ENCODE measurements around the gene ARL15. TPM values are rescaled to one million over a fixed set of nuclear protein-coding genes. Genes with fewer than 3 reads are reported as not detected.
"Not testable (repeated sequence)": the region's sequence is repeated elsewhere in the genome, so short reads cannot be mapped to it uniquely, and the experiment has no call there.

The ARL15 gene
- total RNA-seq, 1 donor from 2014 or later: 6.0 TPM

DNA sequence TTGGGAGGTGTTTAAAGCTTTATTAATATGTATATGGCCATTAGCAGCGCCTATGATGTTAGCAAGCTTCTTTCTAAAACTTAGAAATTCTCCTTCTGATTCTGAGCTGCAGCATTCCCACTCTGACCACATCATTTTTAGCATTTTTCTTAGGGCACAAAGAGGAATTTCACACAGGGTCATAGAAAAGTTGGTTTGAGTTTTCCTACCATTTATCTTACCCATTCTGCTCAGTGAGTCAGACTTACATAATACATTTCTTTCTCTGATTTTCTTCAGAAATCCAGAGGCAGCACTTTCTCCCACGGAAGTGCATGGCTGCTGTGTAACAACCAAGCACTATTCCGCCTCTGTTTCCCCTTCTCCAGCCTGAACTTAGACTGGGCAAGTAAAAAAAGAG is 246.6 kb downstream of the ARL15 start:
- Mint-ChIP-seq H3K4me1 (ENCODE audit: low read depth) (no peaks in the 10 kb centered on the region), H3K36me3 (ENCODE audit: low read depth) (no peaks in the 10 kb centered on the region), H3K4me3 (ENCODE audit: low read depth) (no peak overlapping the region), H3K27ac (no peak overlapping the region), H3K27me3 (ENCODE audit: low read depth) (no peaks in the 10 kb centered on the region), H3K9me3 (no peaks in the 10 kb centered on the region)
- DNase-seq (ENCODE audit: low spot score): no peak
- intact Hi-C loops (cut with micrococcal nuclease): no loop called here

DNA sequence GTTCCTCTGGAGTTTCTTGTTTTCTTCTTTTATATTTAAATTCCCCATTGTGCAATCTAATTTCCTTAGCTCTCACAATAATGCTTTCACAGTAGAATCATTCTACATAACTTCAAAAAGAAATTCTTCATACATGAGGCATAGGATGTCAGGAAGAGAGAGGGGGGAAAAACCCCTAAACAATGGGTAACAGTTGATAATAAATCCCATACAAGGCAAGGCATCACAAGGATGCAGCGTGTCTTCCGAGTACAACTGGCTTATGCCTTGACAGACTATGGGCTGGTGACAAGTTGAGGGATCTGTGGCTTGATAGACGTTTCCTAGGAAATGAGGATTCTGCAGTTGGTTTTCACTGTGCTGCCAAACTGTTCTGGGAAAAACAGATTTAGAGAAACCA is 247.4 kb downstream of the ARL15 start:
- H3K27me3 Mint-ChIP-seq (ENCODE audit: low read depth): no peaks in the 10 kb centered on the region
- H3K4me1 Mint-ChIP-seq (ENCODE audit: low read depth): no peaks in the 10 kb centered on the region
- H3K4me3 Mint-ChIP-seq (ENCODE audit: low read depth): no peak overlapping the region
- no peak overlapping the region for H3K27ac Mint-ChIP-seq
- intact Hi-C loops (cut with micrococcal nuclease): no loop called here
- no peaks in the 10 kb centered on the region for H3K36me3 Mint-ChIP-seq (ENCODE audit: low read depth)
- DNase-seq (ENCODE audit: low spot score): no peak
- H3K9me3 Mint-ChIP-seq: no peaks in the 10 kb centered on the region

DNA sequence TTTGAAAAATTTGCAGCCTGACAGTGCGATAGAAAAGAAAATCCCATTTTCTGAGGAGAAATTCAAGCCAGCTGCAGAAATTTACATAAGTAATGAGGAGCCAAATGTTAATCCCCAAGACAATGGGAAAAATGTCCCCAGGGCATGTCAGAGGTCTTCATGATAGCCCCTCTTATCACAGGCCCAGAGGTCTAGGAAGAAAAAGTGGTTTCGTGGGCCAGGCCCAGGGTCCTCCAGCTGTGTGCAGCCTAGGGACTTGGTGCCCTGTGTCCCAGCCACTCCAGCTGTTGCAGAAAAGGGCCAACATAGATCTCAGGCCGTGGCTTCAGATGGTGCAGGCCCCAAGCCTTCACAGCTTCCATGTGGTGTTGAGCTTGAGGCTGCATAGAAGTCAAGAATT is 249.5 kb downstream of the ARL15 start:
- H3K4me3 Mint-ChIP-seq (ENCODE audit: low read depth); H3K27me3 Mint-ChIP-seq (ENCODE audit: low read depth); H3K27ac Mint-ChIP-seq; DNase-seq (ENCODE audit: low spot score); H3K9me3 Mint-ChIP-seq; H3K36me3 Mint-ChIP-seq (ENCODE audit: low read depth); H3K4me1 Mint-ChIP-seq (ENCODE audit: low read depth); intact Hi-C loops (cut with micrococcal nuclease): not testable (repeated sequence)

DNA sequence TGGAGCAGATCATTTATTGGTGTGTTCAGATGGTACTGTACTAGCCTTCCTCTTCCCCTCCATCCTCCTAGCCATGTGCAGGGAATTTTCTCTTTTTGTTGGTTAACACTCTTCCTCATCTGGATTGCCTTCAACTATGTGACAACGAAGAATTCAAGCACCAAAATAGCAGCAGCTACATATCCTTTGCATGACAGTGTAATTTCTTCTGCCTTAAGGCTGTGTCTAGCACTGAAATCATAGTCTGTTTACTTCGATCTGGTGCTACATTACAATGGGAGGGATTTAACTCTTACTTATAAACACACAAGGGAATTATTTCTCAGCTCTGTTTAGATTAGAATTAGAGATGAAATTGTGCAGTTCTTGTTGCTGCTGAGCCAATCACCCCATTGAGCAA is 260.4 kb downstream of the ARL15 start:
- intact Hi-C loops (cut with micrococcal nuclease): no loop called here

DNA sequence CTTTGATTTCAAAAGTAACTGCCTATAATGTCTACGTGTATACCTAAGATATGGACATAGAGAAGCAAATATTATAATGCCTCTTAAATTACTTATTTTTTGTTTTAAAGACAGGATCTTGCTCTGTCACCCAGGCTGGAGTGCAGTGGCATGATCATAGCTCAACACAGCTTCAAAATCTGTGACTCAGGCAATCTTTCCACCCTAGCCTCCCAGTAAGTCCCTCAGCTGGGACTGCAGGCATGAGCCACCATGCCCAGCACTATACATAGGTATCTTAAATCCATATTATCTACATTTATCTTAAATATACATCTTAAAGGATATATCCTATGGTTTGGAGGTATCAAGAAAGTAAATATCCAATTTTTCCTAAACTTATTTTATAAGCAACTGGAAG is 261.2 kb downstream of the ARL15 start:
- intact Hi-C loops (cut with micrococcal nuclease): no loop called here
- Mint-ChIP-seq H3K4me3 (ENCODE audit: low read depth) (no peak overlapping the region), H3K27me3 (ENCODE audit: low read depth) (no peaks in the 10 kb centered on the region), H3K36me3 (ENCODE audit: low read depth) (no peaks in the 10 kb centered on the region), H3K9me3 (no peaks in the 10 kb centered on the region), H3K4me1 (ENCODE audit: low read depth) (no peaks in the 10 kb centered on the region), H3K27ac (no peak overlapping the region)
- no peak for DNase-seq (ENCODE audit: low spot score)

More for the DNA sequence above, 260.4 kb downstream of the ARL15 start:
- no peaks in the 10 kb centered on the region for H3K36me3 Mint-ChIP-seq (ENCODE audit: low read depth)
- H3K4me3 Mint-ChIP-seq (ENCODE audit: low read depth): no peak overlapping the region
- no peaks in the 10 kb centered on the region for H3K27me3 Mint-ChIP-seq (ENCODE audit: low read depth)
- H3K4me1 Mint-ChIP-seq (ENCODE audit: low read depth): no peaks in the 10 kb centered on the region
- H3K9me3 Mint-ChIP-seq: no peaks in the 10 kb centered on the region
- H3K27ac Mint-ChIP-seq: no peak overlapping the region
- no peak for DNase-seq (ENCODE audit: low spot score)

DNA sequence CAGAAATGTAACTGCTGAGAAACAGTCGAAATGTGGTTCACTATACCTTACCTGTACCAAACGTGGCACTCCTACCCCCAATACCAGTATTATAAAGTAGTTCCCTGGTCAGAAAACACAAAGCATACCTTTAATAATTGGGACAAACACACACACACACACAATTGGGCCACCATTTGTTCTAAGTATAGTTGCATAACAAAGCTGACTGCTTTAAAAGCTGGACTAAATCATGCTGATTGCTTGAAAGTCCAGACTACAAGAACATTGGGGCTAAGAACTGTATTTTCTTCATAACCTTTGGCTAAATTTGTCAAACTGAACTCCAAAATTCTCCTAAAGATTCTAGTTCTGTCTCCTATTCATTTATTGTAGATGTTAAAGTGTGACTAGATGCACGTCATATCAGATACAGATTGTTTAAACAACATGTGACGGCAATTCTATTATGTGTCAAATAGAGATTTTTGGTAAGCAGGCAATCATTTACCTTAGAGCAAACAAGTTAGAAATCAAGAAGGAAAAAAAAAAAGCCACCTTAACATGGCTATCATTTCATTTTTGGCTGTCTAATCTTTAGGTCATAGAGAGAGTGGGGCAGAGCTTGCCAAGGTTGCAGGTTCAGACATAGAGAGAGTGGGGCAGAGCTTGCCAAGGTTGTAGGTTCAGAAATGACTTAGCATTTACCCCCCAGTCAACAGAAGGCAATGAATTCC is 265.1 kb downstream of the ARL15 start:
- Mint-ChIP-seq H3K9me3 (no peaks in the 10 kb centered on the region), H3K4me1 (ENCODE audit: low read depth) (no peaks in the 10 kb centered on the region), H3K36me3 (ENCODE audit: low read depth) (no peaks in the 10 kb centered on the region), H3K27ac (no peak overlapping the region), H3K27me3 (ENCODE audit: low read depth) (no peaks in the 10 kb centered on the region), H3K4me3 (ENCODE audit: low read depth) (no peak overlapping the region)
- intact Hi-C loops (cut with micrococcal nuclease): no loop called here
- no peak for DNase-seq (ENCODE audit: low spot score)

DNA sequence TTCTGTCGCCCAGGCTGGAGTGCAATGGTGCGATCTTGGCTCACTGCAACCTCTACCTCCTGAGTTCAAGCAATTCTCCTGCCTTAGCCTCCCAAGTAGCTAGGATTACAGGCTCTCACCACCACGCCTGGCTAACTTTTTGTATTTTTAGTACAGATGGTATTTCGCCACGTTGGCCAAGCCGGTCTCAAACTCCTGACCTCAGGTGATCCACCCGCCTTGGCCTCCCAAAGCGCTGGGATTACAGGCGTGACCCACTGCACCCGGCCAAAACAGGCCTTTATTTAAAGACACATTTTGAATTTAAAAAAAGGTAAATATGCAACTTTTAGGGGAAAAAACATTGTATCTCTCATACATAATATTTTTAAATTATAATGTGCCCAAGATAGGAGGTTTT is 266.1 kb downstream of the ARL15 start:
- H3K27ac Mint-ChIP-seq; H3K27me3 Mint-ChIP-seq (ENCODE audit: low read depth); H3K9me3 Mint-ChIP-seq; DNase-seq (ENCODE audit: low spot score); H3K4me3 Mint-ChIP-seq (ENCODE audit: low read depth); intact Hi-C loops (cut with micrococcal nuclease); H3K4me1 Mint-ChIP-seq (ENCODE audit: low read depth); H3K36me3 Mint-ChIP-seq (ENCODE audit: low read depth): not testable (repeated sequence)

DNA sequence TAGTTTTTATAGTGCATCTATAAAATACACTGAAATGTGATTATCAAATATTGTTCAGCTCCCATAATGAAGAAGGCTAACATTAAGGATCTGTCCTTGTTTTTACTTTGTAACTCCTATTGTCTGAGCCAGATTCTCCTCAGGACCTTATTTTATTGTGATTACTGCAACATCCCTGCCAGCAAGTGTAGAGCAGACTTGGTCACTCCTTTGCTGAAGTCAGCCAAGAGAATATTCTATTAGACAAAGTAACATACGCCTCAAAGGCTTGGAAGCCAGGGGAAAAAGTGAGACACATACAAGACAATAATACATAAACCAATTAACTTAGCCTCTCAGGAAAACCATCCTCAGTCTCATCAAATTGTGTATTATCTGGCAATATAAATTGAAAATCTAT is 269.6 kb downstream of the ARL15 start:
- intact Hi-C loops (cut with micrococcal nuclease): no loop called here
- H3K9me3 Mint-ChIP-seq: no peaks in the 10 kb centered on the region
- no peak for DNase-seq (ENCODE audit: low spot score)
- H3K27ac Mint-ChIP-seq: no peak overlapping the region
- no peaks in the 10 kb centered on the region for H3K4me1 Mint-ChIP-seq (ENCODE audit: low read depth)
- H3K4me3 Mint-ChIP-seq (ENCODE audit: low read depth): no peak overlapping the region
- no peaks in the 10 kb centered on the region for H3K36me3 Mint-ChIP-seq (ENCODE audit: low read depth)
- H3K27me3 Mint-ChIP-seq (ENCODE audit: low read depth): no peaks in the 10 kb centered on the region

DNA sequence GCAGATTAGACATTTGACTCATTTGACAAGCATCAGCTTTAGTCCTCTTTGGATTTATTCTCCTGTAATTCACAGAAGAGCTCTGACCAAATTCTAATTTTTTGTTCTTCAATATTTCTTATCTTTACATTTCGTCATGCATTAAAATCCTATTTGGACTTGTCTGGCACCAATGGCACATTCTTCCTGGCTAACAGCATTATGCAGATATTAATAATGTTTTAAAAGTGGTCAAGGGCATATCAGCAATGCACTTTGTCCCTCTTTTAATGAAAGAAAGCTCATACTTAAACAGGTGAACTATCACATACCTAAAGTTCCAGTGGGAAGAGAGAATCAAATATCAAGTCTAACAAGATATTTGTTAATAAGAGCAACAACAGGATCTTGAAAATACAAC is 270.4 kb downstream of the ARL15 start:
- H3K27me3 Mint-ChIP-seq (ENCODE audit: low read depth): no peaks in the 10 kb centered on the region
- H3K4me1 Mint-ChIP-seq (ENCODE audit: low read depth): no peaks in the 10 kb centered on the region
- no peak for DNase-seq (ENCODE audit: low spot score)
- H3K27ac Mint-ChIP-seq: no peak overlapping the region
- no peak overlapping the region for H3K4me3 Mint-ChIP-seq (ENCODE audit: low read depth)
- no peaks in the 10 kb centered on the region for H3K36me3 Mint-ChIP-seq (ENCODE audit: low read depth)
- intact Hi-C loops (cut with micrococcal nuclease): no loop called here
- H3K9me3 Mint-ChIP-seq: no peaks in the 10 kb centered on the region

DNA sequence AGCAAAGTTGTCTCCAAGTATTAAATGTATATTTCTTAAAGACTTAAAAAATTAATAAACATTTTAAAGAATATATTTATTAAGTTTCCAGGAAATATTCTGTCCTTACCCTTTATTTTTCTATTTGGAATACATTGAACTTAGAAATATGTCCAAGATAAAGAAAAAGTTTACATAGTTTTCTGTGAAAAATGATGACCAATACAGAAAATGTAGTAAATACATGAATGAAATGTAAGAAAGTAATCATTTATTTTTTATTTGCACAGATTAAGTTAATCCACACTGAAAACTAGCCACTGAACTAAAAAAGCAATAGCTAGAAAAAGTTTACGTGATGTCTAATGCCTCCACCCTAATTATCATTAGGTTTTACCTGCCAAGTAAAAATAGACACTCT is 273.2 kb downstream of the ARL15 start:
- intact Hi-C loops (cut with micrococcal nuclease): no loop called here
- no peak overlapping the region for H3K27ac Mint-ChIP-seq
- no peaks in the 10 kb centered on the region for H3K9me3 Mint-ChIP-seq
- H3K4me1 Mint-ChIP-seq (ENCODE audit: low read depth): no peaks in the 10 kb centered on the region
- H3K36me3 Mint-ChIP-seq (ENCODE audit: low read depth): no peaks in the 10 kb centered on the region
- no peaks in the 10 kb centered on the region for H3K27me3 Mint-ChIP-seq (ENCODE audit: low read depth)
- no peak for DNase-seq (ENCODE audit: low spot score)
- no peak overlapping the region for H3K4me3 Mint-ChIP-seq (ENCODE audit: low read depth)

DNA sequence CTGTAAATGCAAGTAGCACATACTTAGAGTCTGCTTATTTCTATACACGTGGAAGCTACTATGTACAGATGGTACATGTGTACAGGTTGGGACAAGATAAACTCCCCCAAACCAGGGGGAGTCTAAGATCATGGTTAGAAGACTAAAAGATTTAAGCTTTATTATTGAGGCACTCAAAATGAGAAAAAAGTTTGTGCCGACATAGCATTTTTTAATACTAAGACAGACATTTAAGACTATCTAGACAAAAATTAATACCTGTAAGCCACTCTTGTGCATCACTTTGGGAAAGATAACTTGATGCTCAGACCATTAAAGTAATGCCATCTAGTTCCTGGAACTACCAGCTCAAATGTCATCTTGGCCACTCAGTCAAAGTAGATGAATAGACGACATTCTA is 279.4 kb downstream of the ARL15 start:
- no peaks in the 10 kb centered on the region for H3K27me3 Mint-ChIP-seq (ENCODE audit: low read depth)
- no peak overlapping the region for H3K27ac Mint-ChIP-seq
- no peak overlapping the region for H3K4me3 Mint-ChIP-seq (ENCODE audit: low read depth)
- peaks cover 2% of the 10 kb centered on the region for H3K4me1 Mint-ChIP-seq (ENCODE audit: low read depth)
- no peaks in the 10 kb centered on the region for H3K36me3 Mint-ChIP-seq (ENCODE audit: low read depth)
- no peaks in the 10 kb centered on the region for H3K9me3 Mint-ChIP-seq
- no peak for DNase-seq (ENCODE audit: low spot score)
- intact Hi-C loops (cut with micrococcal nuclease): no loop called here

DNA sequence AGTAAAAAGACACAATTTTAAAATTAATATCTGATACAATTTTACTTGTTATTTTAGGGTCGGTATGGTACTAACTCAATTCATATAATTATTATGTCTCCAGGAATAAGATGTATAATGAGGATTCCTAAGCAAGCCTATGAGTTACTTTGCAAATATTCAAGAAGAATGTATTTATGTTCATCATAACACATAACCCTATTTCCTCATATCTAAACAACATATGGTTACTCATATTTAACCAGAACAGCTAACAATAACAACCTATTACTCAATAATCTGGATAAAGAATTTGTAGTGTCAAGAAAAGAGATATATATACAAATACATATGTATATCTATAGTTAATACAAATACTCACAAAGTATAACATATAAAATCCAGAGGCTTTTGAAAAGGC is 285.9 kb downstream of the ARL15 start:
- Mint-ChIP-seq H3K27ac (no peak overlapping the region), H3K9me3 (no peaks in the 10 kb centered on the region), H3K4me1 (ENCODE audit: low read depth) (peaks cover 29% of the 10 kb centered on the region), H3K4me3 (ENCODE audit: low read depth) (no peak overlapping the region), H3K27me3 (ENCODE audit: low read depth) (no peaks in the 10 kb centered on the region), H3K36me3 (ENCODE audit: low read depth) (no peaks in the 10 kb centered on the region)
- intact Hi-C loops (cut with micrococcal nuclease): no loop called here
- no peak for DNase-seq (ENCODE audit: low spot score)

DNA sequence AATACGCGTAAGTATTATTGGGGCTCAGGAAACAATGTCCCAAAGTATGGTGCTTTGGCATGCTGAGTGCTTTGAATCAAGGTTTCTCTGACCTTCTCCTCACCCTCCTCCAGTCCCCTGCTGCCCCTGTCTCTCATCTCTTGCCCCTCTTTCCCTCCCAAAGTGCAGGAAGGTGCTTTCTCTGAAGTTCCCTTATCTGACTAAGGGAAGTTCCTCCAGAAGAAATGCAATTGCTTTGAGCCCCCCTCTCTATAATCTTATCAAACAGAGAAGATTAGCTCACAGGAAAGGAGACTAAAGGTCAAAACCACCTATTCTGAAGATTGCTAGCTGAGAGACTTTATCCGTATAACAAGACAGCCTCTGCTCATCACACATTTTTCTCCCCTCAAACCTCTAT is 288.1 kb downstream of the ARL15 start:
- Mint-ChIP-seq H3K4me3 (ENCODE audit: low read depth) (peak overlapping the region; percentile 75), H3K27me3 (ENCODE audit: low read depth) (no peaks in the 10 kb centered on the region), H3K27ac (peak overlapping the region; percentile 9), H3K4me1 (ENCODE audit: low read depth) (peaks cover 27% of the 10 kb centered on the region), H3K9me3 (no peaks in the 10 kb centered on the region), H3K36me3 (ENCODE audit: low read depth) (no peaks in the 10 kb centered on the region)
- intact Hi-C loops (cut with micrococcal nuclease): no loop called here
- DNase-seq (ENCODE audit: low spot score): no peak

All from activated T-helper 2 cell treated with anti-CD3 and anti-CD28 coated beads, Interferon-gamma antibody, Interleukin-2, Interleukin-4, amounts not matched to agents 10 μg/mL and 5 μg/mL and 100 μg/mL, durations not matched to agents 14 hours and 24 hours and 36 hours (primary cell).